ENCODE data around the gene LRCH1.

LRCH1 gene

DNA sequence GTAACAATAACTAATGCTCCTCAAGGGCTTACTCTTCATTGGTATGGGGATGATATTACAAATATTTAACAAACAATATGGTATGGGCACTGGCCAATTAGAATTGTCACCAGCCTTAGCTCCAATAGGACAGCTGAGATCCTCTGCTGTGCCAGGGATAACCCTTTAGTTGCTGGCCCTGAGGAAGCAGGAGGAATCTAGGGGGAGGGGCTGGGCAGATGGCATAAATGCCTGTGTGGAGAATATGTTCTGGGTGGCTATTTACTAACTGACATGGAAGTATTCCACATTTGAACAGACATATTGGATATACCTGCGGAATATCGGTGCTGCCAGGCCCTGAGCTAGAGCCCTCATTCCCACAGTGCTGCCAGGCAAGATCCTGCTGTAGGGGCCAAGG lies 16.6 kb upstream of the LRCH1 start:
- TF ChIP-seq, protein P1, sequence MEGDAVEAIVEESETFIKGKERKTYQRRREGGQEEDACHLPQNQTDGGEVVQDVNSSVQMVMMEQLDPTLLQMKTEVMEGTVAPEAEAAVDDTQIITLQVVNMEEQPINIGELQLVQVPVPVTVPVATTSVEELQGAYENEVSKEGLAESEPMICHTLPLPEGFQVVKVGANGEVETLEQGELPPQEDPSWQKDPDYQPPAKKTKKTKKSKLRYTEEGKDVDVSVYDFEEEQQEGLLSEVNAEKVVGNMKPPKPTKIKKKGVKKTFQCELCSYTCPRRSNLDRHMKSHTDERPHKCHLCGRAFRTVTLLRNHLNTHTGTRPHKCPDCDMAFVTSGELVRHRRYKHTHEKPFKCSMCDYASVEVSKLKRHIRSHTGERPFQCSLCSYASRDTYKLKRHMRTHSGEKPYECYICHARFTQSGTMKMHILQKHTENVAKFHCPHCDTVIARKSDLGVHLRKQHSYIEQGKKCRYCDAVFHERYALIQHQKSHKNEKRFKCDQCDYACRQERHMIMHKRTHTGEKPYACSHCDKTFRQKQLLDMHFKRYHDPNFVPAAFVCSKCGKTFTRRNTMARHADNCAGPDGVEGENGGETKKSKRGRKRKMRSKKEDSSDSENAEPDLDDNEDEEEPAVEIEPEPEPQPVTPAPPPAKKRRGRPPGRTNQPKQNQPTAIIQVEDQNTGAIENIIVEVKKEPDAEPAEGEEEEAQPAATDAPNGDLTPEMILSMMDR (conservative IDR thresholded peaks at IDR 0.05; ENCODE audit: low read depth, low read length), result no peak
- Histone ChIP-seq H3K4me1 (ENCODE audit: low read depth, poor library complexity, severe bottlenecking) (no peaks in the 10 kb centered on the region), H3K79me2 (ENCODE audit: insufficient read depth, low read depth) (no peaks in the 10 kb centered on the region), H3K9ac (no peak overlapping the region), H2AFZ (ENCODE audit: low read depth) (no peak overlapping the region), H3K4me2 (no peak overlapping the region), H3K4me3 (IDR thresholded peaks at IDR 0.05; ENCODE audit: insufficient read depth, low read depth, low read length) (no peak overlapping the region), H3K27ac (no peak overlapping the region), H3K36me3 (ENCODE audit: insufficient read depth) (no peaks in the 10 kb centered on the region), H4K20me1 (ENCODE audit: insufficient read depth) (no peaks in the 10 kb centered on the region), H3K27me3 (ENCODE audit: insufficient read depth, low read depth) (no peaks in the 10 kb centered on the region)

DNA sequence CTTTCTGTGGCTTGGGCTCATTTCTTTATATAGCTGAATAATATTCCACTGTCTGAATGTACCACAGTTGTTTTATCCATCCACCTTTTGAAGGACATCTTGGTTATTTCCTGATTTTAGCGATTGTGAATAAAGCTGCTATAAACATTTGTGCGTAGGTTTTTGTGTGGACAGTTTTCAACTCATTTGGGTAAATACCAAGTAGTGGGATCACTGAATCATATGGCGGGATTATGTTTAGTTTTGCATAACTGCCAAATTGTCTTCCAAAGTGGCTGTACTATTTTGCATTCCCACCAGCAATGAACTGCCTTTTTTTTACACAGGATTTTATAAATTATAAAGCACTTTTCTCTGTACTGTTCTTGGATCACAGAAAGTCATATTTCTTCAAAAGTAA lies 13.7 kb upstream of the LRCH1 start:
- Histone ChIP-seq H3K79me2 (ENCODE audit: insufficient read depth, low read depth) (no peaks in the 10 kb centered on the region), H3K4me1 (ENCODE audit: low read depth, poor library complexity, severe bottlenecking) (peaks cover 19% of the 10 kb centered on the region), H3K4me2 (no peak overlapping the region), H2AFZ (ENCODE audit: low read depth) (no peak overlapping the region), H3K9ac (no peak overlapping the region), H3K27me3 (ENCODE audit: insufficient read depth, low read depth) (no peaks in the 10 kb centered on the region), H3K27ac (no peak overlapping the region), H3K36me3 (ENCODE audit: insufficient read depth) (no peaks in the 10 kb centered on the region), H3K4me3 (IDR thresholded peaks at IDR 0.05; ENCODE audit: insufficient read depth, low read depth, low read length) (no peak overlapping the region), H4K20me1 (ENCODE audit: insufficient read depth) (no peaks in the 10 kb centered on the region)
- TF ChIP-seq, protein P1 (conservative IDR thresholded peaks at IDR 0.05; ENCODE audit: low read depth, low read length), result no peak

DNA sequence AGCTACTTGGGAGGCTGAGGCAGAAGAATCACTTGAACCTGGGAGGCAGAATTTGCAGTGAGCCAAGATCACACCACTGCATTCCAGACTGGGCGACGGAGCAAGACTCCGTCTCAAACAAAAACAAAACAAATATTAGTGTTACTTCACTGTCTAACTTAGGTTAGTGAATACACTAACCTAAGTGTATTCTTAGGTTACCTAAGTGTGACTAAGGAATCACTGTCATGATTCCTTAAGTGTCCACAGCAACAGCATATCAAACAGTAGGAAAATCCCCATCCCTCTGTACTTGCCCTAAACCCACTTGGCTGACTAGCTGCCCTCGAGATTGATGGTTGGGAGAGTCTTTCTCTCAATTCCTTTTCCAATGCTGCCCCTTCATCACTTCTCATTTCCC lies 11.8 kb upstream of the LRCH1 start:
- no peaks in the 10 kb centered on the region for H3K36me3 ChIP-seq (ENCODE audit: insufficient read depth)
- H3K4me1 ChIP-seq (ENCODE audit: low read depth, poor library complexity, severe bottlenecking), result peaks cover 28% of the 10 kb centered on the region
- no peak overlapping the region for H3K4me2 ChIP-seq

DNA sequence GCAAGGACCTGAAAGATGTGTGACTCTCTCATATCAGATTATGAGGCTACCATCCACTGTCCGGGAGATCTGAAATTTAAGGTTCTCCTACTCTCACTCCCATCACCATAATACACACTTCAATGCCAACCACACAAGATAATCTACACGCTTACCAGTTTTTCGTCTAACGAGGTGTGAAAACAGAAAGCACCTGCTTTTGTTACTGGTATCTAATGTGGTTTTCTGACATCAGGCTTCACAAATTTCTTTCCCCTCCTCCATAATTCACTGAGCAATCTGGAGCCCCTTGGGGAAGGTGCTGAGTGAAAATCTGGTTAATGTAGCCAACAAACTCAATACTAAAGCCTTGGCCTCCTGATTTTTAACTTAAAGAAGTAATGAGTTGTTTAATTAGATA lies 10.1 kb upstream of the LRCH1 start:
- peaks cover 28% of the 10 kb centered on the region for H3K4me1 ChIP-seq (ENCODE audit: low read depth, poor library complexity, severe bottlenecking)
- peak overlapping the region; percentile 60 for H3K4me2 ChIP-seq
- TF ChIP-seq, protein P1 (conservative IDR thresholded peaks at IDR 0.05; ENCODE audit: low read depth, low read length), result no peak
- no peaks in the 10 kb centered on the region for H3K79me2 ChIP-seq (ENCODE audit: insufficient read depth, low read depth)
- no peak overlapping the region for H2AFZ ChIP-seq (ENCODE audit: low read depth)
- H3K27me3 ChIP-seq (ENCODE audit: insufficient read depth, low read depth), result no peaks in the 10 kb centered on the region
- H3K4me3 ChIP-seq (IDR thresholded peaks at IDR 0.05; ENCODE audit: insufficient read depth, low read depth, low read length), result no peak overlapping the region
- H3K27ac ChIP-seq, result peak overlapping the region; percentile 13; the same call in 1 of the 2 replicates
- H3K9ac ChIP-seq, result no peak overlapping the region
- H4K20me1 ChIP-seq (ENCODE audit: insufficient read depth), result no peaks in the 10 kb centered on the region
- no peaks in the 10 kb centered on the region for H3K36me3 ChIP-seq (ENCODE audit: insufficient read depth)

More for the DNA sequence above, 11.8 kb upstream of the LRCH1 start:
- TF ChIP-seq, protein P1 (conservative IDR thresholded peaks at IDR 0.05; ENCODE audit: low read depth, low read length), result no peak
- Histone ChIP-seq H4K20me1 (ENCODE audit: insufficient read depth) (no peaks in the 10 kb centered on the region), H3K79me2 (ENCODE audit: insufficient read depth, low read depth) (no peaks in the 10 kb centered on the region), H3K27ac (no peak overlapping the region), H3K27me3 (ENCODE audit: insufficient read depth, low read depth) (no peaks in the 10 kb centered on the region), H2AFZ (ENCODE audit: low read depth) (no peak overlapping the region), H3K9ac (no peak overlapping the region), H3K4me3 (IDR thresholded peaks at IDR 0.05; ENCODE audit: insufficient read depth, low read depth, low read length) (no peak overlapping the region)

Measured in KMS-11 (cell line).